ENCODE measurements around the gene CHRNB4. TPM values are rescaled to one million over a fixed set of nuclear protein-coding genes. Genes with fewer than 3 reads are reported as not detected.
"Not testable (repeated sequence)": the region's sequence is repeated elsewhere in the genome, so short reads cannot be mapped to it uniquely, and the experiment has no call there.

CHRNB4 gene
- total and polyA plus RNA-seq, 10 of the 15 experiments (the other 5 are each of a cell fraction or from before 2014, with no cell fraction given): 0.10 TPM; not detected in 9

- FAIRE-seq: no peak
- CTCF ChIA-PET: interaction anchor here (0.6 to 1.3 kb wide), 4 partner anchors 24 to 314 kb away, joined by 3 to 4 read pairs (median 4); partner anchors contain the start of gene SKIC8
- in situ Hi-C loops (cut with MboI): no loop called here
Measured at GRCh38 chr15:78614021-78614420, 27.0 kb downstream of the CHRNB4 start.

GRCh38 chr15:78609551-78609950 lies 31.5 kb downstream of the CHRNB4 start:
- SMC1A ChIA-PET (ENCODE audit: uncharacterized antibody, unreplicated experiment); H3K4me3 ChIP-seq; H3K4me1 ChIP-seq (ENCODE audit: control insufficient read depth, insufficient read depth, low read length); H3K27ac ChIP-seq (ENCODE audit: control insufficient read depth, insufficient read depth); H3K9ac ChIP-seq (ENCODE audit: control insufficient read depth, insufficient read depth, low read length); RAD21 ChIA-PET (ENCODE audit: unreplicated experiment); POLR2A ChIA-PET; intact Hi-C loops (cut with micrococcal nuclease; ENCODE audit: unreplicated experiment); in situ Hi-C loops (cut with MboI); DNase-seq (ENCODE audit: low read depth, low spot score); H3K79me2 ChIP-seq (ENCODE audit: control insufficient read depth, insufficient read depth, low read length); H3K9me3 ChIP-seq (replicated peaks; ENCODE audit: control insufficient read depth, insufficient read depth, low read length); BruUV-seq (replicated peaks); ATAC-seq; CTCF ChIA-PET; H3K4me2 ChIP-seq (ENCODE audit: control insufficient read depth, insufficient read depth); FAIRE-seq; H3K36me3 ChIP-seq (ENCODE audit: control insufficient read depth in 2 of 2, insufficient read depth in 2 of 2, low read length in 1 of 2); H3K27me3 ChIP-seq (replicated peaks in 1 of 2; ENCODE audit: control insufficient read depth in 2 of 2, insufficient read depth in 2 of 2, low read length in 1 of 2); H4K20me1 ChIP-seq (ENCODE audit: control insufficient read depth, insufficient read depth); H2AFZ ChIP-seq (ENCODE audit: control insufficient read depth, low read depth, low read length): not testable (repeated sequence)
- 35% methylated on average over 3 of the region's 3 CpGs for WGBS (ENCODE audit: insufficient coverage, insufficient replicate concordance, low lambda C conversion rate, missing lambda C conversion rate)

More at GRCh38 chr15:78614021-78614420, 27.0 kb downstream of the CHRNB4 start:
- ChIA-PET RAD21 (ENCODE audit: unreplicated experiment) (no interaction called here), SMC1A (ENCODE audit: uncharacterized antibody, unreplicated experiment) (interaction anchor here (1.1 kb wide), 1 partner anchor 10 kb away, joined by 3 read pairs; no protein-coding TSS in a partner anchor), POLR2A (no interaction called here)
- Histone ChIP-seq H3K27me3 (replicated peaks in 1 of 2; ENCODE audit: control insufficient read depth in 2 of 2, insufficient read depth in 2 of 2, low read length in 1 of 2) (peaks cover 0 to 4% of the 10 kb centered on the region in 2 experiments; a peak in 2 of 4 replicates), H3K9me3 (replicated peaks; ENCODE audit: control insufficient read depth, insufficient read depth, low read length) (no peaks in the 10 kb centered on the region), H4K20me1 (ENCODE audit: control insufficient read depth, insufficient read depth) (no peaks in the 10 kb centered on the region), H3K79me2 (ENCODE audit: control insufficient read depth, insufficient read depth, low read length) (no peaks in the 10 kb centered on the region), H3K4me3 (no peak overlapping the region), H2AFZ (ENCODE audit: control insufficient read depth, low read depth, low read length) (no peak overlapping the region), H3K36me3 (ENCODE audit: control insufficient read depth in 2 of 2, insufficient read depth in 2 of 2, low read length in 1 of 2) (no peaks in the 10 kb centered on the region), H3K9ac (ENCODE audit: control insufficient read depth, insufficient read depth, low read length) (no peak overlapping the region), H3K4me2 (ENCODE audit: control insufficient read depth, insufficient read depth) (no peak overlapping the region), H3K4me1 (ENCODE audit: control insufficient read depth, insufficient read depth, low read length) (no peaks in the 10 kb centered on the region), H3K27ac (ENCODE audit: control insufficient read depth, insufficient read depth) (no peak overlapping the region)
- intact Hi-C loops (cut with micrococcal nuclease; ENCODE audit: unreplicated experiment): no loop called here
- 30% methylated on average over 3 of the region's 3 CpGs for WGBS (ENCODE audit: insufficient coverage, insufficient replicate concordance, low lambda C conversion rate, missing lambda C conversion rate)
- TF ChIP-seq HCFC1 (IDR thresholded peaks at IDR 0.05; ENCODE audit: low read length): no peak
- no peak for TF ChIP-seq E2F8 (IDR thresholded peaks at IDR 0.05; ENCODE audit: low read depth, partially characterized antibody)
- no peak for TF ChIP-seq JUND (IDR thresholded peaks at IDR 0.05; ENCODE audit: low read depth, low read length)
- TF ChIP-seq SIN3A (IDR thresholded peaks at IDR 0.05; ENCODE audit: low read depth, low read length): no peak
- no peak for TF ChIP-seq MAX (IDR thresholded peaks at IDR 0.05; ENCODE audit: low read depth, low read length)
- no peak for TF ChIP-seq BHLHE40 (IDR thresholded peaks at IDR 0.05; ENCODE audit: borderline replicate concordance in 1 of 2, low read depth in 2 of 2, low read length in 1 of 2)
- ATAC-seq: no peak
- DNase-seq (ENCODE audit: low read depth, low spot score): no peak
- no TSS peak for BruUV-seq (replicated peaks)
